A549 (cell line): Measurements from ENCODE around the gene ZSCAN18. TPM values are rescaled to one million over a fixed set of nuclear protein-coding genes. Genes with fewer than 3 reads are reported as not detected.

Source experiments
- ATAC-seq, 2 experiments: fragments of 200-7000 bp in 1 of 2; fragments of >200 bp in 1 of 2; cut with Nextera tagmentation in 1 of 2; cut with Tn5 transposase in 1 of 2; 3 replicates each; pipeline versions ENCODE4 v1.8.0 to v1.9.1; 2018 to 2020; ENCODE audit warnings: mild to moderate bottlenecking in 1 of 2, moderate library complexity in 1 of 2
- CTCF ChIA-PET: fragments of 300-600 bp; sonication (Branson Sonifier 250); formaldehyde crosslinking; extraction: SDS; loops from one replicate; lab custom pipeline; 2021; ENCODE audit warnings: antibody characterized with exemption, inconsistent platforms; lab: Yijun Ruan, JAX
- POLR2A ChIA-PET: fragments of 350-600 bp; formaldehyde crosslinking; extraction: SDS; loops from one replicate; lab custom pipeline; 2021; ENCODE audit warnings: antibody characterized with exemption, inconsistent platforms; lab: Yijun Ruan, JAX
- DNase-seq, 2 experiments: peaks; one replicate each; pipeline versions ENCODE4 v3.0.0 to v3.0.0-alpha.2; 2011 to 2016; ENCODE audit warnings: low read depth in 1 of 2, low spot score in 1 of 2
- FAIRE-seq: peaks from 2 replicates; lab custom pipeline; 2011; peaks lifted over from hg19 to GRCh38; lab: Jason Lieb, UNC
- H3K27ac ChIP-seq, 2 experiments: fragments of >200 bp; sonication (Bioruptor Twin); formaldehyde crosslinking; 3 replicates each; pipeline ENCODE4 v1.5.1; 2016 to 2017
- H3K4me1 ChIP-seq: fragments of >200 bp; sonication (Bioruptor Twin); formaldehyde crosslinking; 3 replicates; pipeline ENCODE4 v1.6.1; 2016
- H3K4me2 ChIP-seq: fragments of >200 bp; sonication (Bioruptor Twin); formaldehyde crosslinking; 3 replicates; pipeline ENCODE4 v1.6.1; 2016
- H3K4me3 ChIP-seq: fragments of >200 bp; sonication (Bioruptor Twin); formaldehyde crosslinking; 3 replicates; pipeline ENCODE4 v1.5.1; 2016
- H3K9me3 ChIP-seq: fragments of >200 bp; sonication (Bioruptor Twin); formaldehyde crosslinking; 3 replicates; pipeline ENCODE4 v1.6.1; 2016
- ATOH8 ChIP-seq: fragments of 250-450 bp; sonication (Bioruptor Pico); IDR thresholded peaks from 2 replicates; pipeline ENCODE4 v1.5.0; 2020; ENCODE audit warnings: low read depth, mild to moderate bottlenecking, moderate library complexity
- BCL3 ChIP-seq: fragments of >200 bp; sonication (Bioruptor Twin); formaldehyde crosslinking; IDR thresholded peaks from 3 replicates; pipeline ENCODE4 v1.6.1; 2016
- CBX8 ChIP-seq: fragments of 200-600 bp; sonication (generic); IDR thresholded peaks from 2 replicates; pipeline ENCODE4 v1.6.1; 2016
- EHMT2 ChIP-seq: fragments of 200-600 bp; sonication (generic); IDR thresholded peaks from 2 replicates; pipeline ENCODE4 v1.6.1; 2016; ENCODE audit warnings: antibody characterized with exemption, low read depth, mild to moderate bottlenecking, moderate library complexity
- EP300 ChIP-seq, 2 experiments: fragments of >200 bp; sonication (Bioruptor Twin); formaldehyde crosslinking; IDR thresholded peaks; 2 replicates in 1 of 2; 3 replicates in 1 of 2; pipeline ENCODE4 v1.6.1; 2016 to 2017
- ESRRA ChIP-seq: fragments of 150-350 bp; IDR thresholded peaks from 2 replicates; pipeline ENCODE4 v1.6.1; 2014; ENCODE audit warnings: mild to moderate bottlenecking, low read length, borderline replicate concordance
- FOXS1 ChIP-seq: fragments of 250-450 bp; sonication (Bioruptor Pico); IDR thresholded peaks from 2 replicates; pipeline ENCODE4 v1.5.0; 2020; ENCODE audit warnings: mild to moderate bottlenecking, moderate library complexity
- GATA3 ChIP-seq: IDR thresholded peaks from 2 replicates; pipeline ENCODE4 v1.6.1; 2012; ENCODE audit warnings: borderline replicate concordance
- HES2 ChIP-seq: fragments of >200 bp; sonication (Bioruptor Twin); formaldehyde crosslinking; IDR thresholded peaks from 2 replicates; pipeline ENCODE4 v1.6.1; 2016
- HEYL ChIP-seq: fragments of 250-450 bp; sonication (Bioruptor Pico); IDR thresholded peaks from 2 replicates; pipeline ENCODE4 v1.8.0; 2021; ENCODE audit warnings: mild to moderate bottlenecking, moderate library complexity
- HOXA7 ChIP-seq: fragments of 250-450 bp; sonication (Bioruptor Pico); IDR thresholded peaks from 2 replicates; pipeline ENCODE4 v1.5.0; 2020; ENCODE audit warnings: mild to moderate bottlenecking, moderate library complexity
- HOXB13 ChIP-seq: fragments of 250-450 bp; sonication (Bioruptor Pico); IDR thresholded peaks from 2 replicates; pipeline ENCODE4 v1.5.0; 2020; ENCODE audit warnings: low read depth, mild to moderate bottlenecking, moderate library complexity
- HOXB5 ChIP-seq: fragments of 250-450 bp; sonication (Bioruptor Pico); IDR thresholded peaks from 2 replicates; pipeline ENCODE4 v1.5.0; 2020; ENCODE audit warnings: mild to moderate bottlenecking, moderate library complexity
- MYC ChIP-seq: IDR thresholded peaks from 2 replicates; pipeline ENCODE4 v1.6.1; 2012; ENCODE audit warnings: mild to moderate bottlenecking, inconsistent platforms, low read length, improper control_type of control experiment, borderline replicate concordance
- POLR2A ChIP-seq: IDR thresholded peaks from 2 replicates; pipeline ENCODE4 v1.6.1; 2012; ENCODE audit warnings: mild to moderate bottlenecking, low read length
- RAD21 ChIP-seq, 2 experiments: fragments of >200 bp in 1 of 2; sonication (Bioruptor Twin) in 1 of 2; formaldehyde crosslinking in 1 of 2; IDR thresholded peaks in 1 of 2; conservative IDR thresholded peaks in 1 of 2; 2 replicates in 1 of 2; 3 replicates in 1 of 2; pipeline ENCODE4 v1.6.1; 2012 to 2018; ENCODE audit warnings: inconsistent platforms in 1 of 2
- RARB ChIP-seq: fragments of 250-450 bp; sonication (Bioruptor Pico); IDR thresholded peaks from 2 replicates; pipeline ENCODE4 v1.8.0; 2021; ENCODE audit warnings: mild to moderate bottlenecking, moderate library complexity
- REST ChIP-seq: fragments of 200-600 bp; sonication (generic); IDR thresholded peaks from 2 replicates; pipeline ENCODE4 v1.6.1; 2016; ENCODE audit warnings: antibody characterized with exemption, mild to moderate bottlenecking, moderate library complexity
- RFX5 ChIP-seq: fragments of 450-650 bp; IDR thresholded peaks from 2 replicates; pipeline ENCODE4 v1.7.1; 2014; ENCODE audit warnings: antibody characterized with exemption, mild to moderate bottlenecking, moderate library complexity
- RNF2 ChIP-seq: fragments of 200-600 bp; sonication (generic); IDR thresholded peaks from 2 replicates; pipeline ENCODE4 v1.6.1; 2016; ENCODE audit warnings: low read depth, mild to moderate bottlenecking, antibody characterized with exemption, moderate library complexity, borderline replicate concordance
- TP53 ChIP-seq: fragments of 250-450 bp; sonication (Bioruptor Pico); IDR thresholded peaks from 2 replicates; pipeline ENCODE4 v1.5.0; 2021; ENCODE audit warnings: mild to moderate bottlenecking, moderate library complexity
- ZFP36 ChIP-seq: fragments of 450-650 bp; IDR thresholded peaks from 2 replicates; pipeline ENCODE4 v1.6.1; 2014; ENCODE audit warnings: borderline replicate concordance; ENCODE audit not compliant: partially characterized antibody
- ZNF302 ChIP-seq: fragments of 250-450 bp; sonication (Bioruptor Pico); IDR thresholded peaks from 2 replicates; pipeline ENCODE4 v1.9.0; 2021; ENCODE audit warnings: inconsistent platforms, mild to moderate bottlenecking, moderate library complexity
- whole genome bisulfite sequencing: methylation state at CpG from one replicate; pipeline ENCODE4 v1.1.6; 2017; ENCODE audit errors: missing lambda C conversion rate; 5-methylcytosine and 5-hydroxymethylcytosine counted together
- polyA plus RNA-seq, 4 experiments: library from polyadenylated mRNA; depleted of rRNA in 3 of 4; stranded (reverse); fragments of >200 nt; fragmentation: RNase III in 1 of 4; extraction: RNeasy Plus Mini Kit Qiagen cat#74134 plus additional on column Dnase treatment in 1 of 4; gene quantifications; 2 replicates in 3 of 4; 3 replicates in 1 of 4; pipeline ENCODE4 v1.2.3, GENCODE V29; 2011 to 2017
- TF ChIP-seq, protein P1 (sequence below): IDR thresholded peaks from 2 replicates; pipeline ENCODE4 v1.6.1; 2012; ENCODE audit warnings: low read depth, borderline replicate concordance
- TF ChIP-seq, protein P2 (sequence below): fragments of 250-450 bp; sonication (Bioruptor Pico); IDR thresholded peaks from 2 replicates; pipeline ENCODE4 v1.5.0; 2021; ENCODE audit warnings: mild to moderate bottlenecking, moderate library complexity, borderline replicate concordance

The ZSCAN18 gene
- polyA plus RNA-seq, 2 of the 4 experiments (the other 2 are of a cell fraction) = 2.3 to 2.9 TPM

GRCh38 chr19:58083021-58083420, 15.0 kb downstream of the ZSCAN18 start:
- Histone ChIP-seq H3K9me3 (peaks cover 87% of the 10 kb centered on the region), H3K4me2 (no peak overlapping the region), H3K4me1 (no peaks in the 10 kb centered on the region), H3K4me3 (no peak overlapping the region)
- DNase-seq (no peak), FAIRE-seq (no peak), ATAC-seq (no peak)
- ChIA-PET POLR2A (no interaction called here), CTCF (interaction anchor here (1.0 kb wide), 1 partner anchor 9 kb away, joined by 4 read pairs; no protein-coding TSS in a partner anchor)
- 36% methylated on average over 3 of the region's 3 CpGs for WGBS
- TF ChIP-seq REST = no peak
- TF ChIP-seq FOXS1 (CRISPR knock-in tag) = no peak
- TF ChIP-seq POLR2A = no peak
- TF ChIP-seq, protein P1, sequence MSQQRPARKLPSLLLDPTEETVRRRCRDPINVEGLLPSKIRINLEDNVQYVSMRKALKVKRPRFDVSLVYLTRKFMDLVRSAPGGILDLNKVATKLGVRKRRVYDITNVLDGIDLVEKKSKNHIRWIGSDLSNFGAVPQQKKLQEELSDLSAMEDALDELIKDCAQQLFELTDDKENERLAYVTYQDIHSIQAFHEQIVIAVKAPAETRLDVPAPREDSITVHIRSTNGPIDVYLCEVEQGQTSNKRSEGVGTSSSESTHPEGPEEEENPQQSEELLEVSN = no peak
- TF ChIP-seq GATA3 = no peak
- TF ChIP-seq HOXB13 (CRISPR knock-in tag) = no peak
- TF ChIP-seq HOXA7 (CRISPR knock-in tag) = no peak
- no peak for TF ChIP-seq HEYL
- no peak for TF ChIP-seq TP53 (CRISPR knock-in tag)
- TF ChIP-seq ZNF302 (CRISPR knock-in tag) = no peak
- TF ChIP-seq RAD21 (conservative IDR thresholded peaks at IDR 0.05 in 1 of 2, IDR thresholded peaks at IDR 0.05 in 1 of 2) = no peak
- no peak for TF ChIP-seq ZFP36
- TF ChIP-seq RARB (CRISPR knock-in tag) = no peak
- TF ChIP-seq ATOH8 (CRISPR knock-in tag) = no peak
- no peak for TF ChIP-seq RFX5
- TF ChIP-seq CBX8 = no peak
- no peak for TF ChIP-seq HOXB5 (CRISPR knock-in tag)
- TF ChIP-seq EP300 (IDR thresholded peaks at IDR 0.05) = no peak
- TF ChIP-seq, protein P2, sequence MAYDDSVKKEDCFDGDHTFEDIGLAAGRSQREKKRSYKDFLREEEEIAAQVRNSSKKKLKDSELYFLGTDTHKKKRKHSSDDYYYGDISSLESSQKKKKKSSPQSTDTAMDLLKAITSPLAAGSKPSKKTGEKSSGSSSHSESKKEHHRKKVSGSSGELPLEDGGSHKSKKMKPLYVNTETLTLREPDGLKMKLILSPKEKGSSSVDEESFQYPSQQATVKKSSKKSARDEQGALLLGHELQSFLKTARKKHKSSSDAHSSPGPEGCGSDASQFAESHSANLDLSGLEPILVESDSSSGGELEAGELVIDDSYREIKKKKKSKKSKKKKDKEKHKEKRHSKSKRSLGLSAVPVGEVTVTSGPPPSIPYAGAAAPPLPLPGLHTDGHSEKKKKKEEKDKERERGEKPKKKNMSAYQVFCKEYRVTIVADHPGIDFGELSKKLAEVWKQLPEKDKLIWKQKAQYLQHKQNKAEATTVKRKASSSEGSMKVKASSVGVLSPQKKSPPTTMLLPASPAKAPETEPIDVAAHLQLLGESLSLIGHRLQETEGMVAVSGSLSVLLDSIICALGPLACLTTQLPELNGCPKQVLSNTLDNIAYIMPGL (CRISPR knock-in tag) = no peak
- TF ChIP-seq, all 56 proteins: peak for 0
- H3K27ac ChIP-seq = no peak overlapping the region

- Histone ChIP-seq H3K9me3 (peaks cover 83% of the 10 kb centered on the region), H3K4me2 (no peak overlapping the region), H3K4me3 (no peak overlapping the region), H3K4me1 (no peaks in the 10 kb centered on the region), H3K27ac (no peak overlapping the region)
- no peak for DNase-seq
- 18% methylated on average over 10 of the region's 10 CpGs for WGBS
- FAIRE-seq = no peak
- CTCF ChIA-PET = interaction anchor here (1.1 kb wide), 1 partner anchor 468 kb away, joined by 3 read pairs; no protein-coding TSS in a partner anchor
- no peak for ATAC-seq
- POLR2A ChIA-PET = no interaction called here
- TF ChIP-seq MYC (no peak), TP53 (CRISPR knock-in tag) (no peak), HES2 (no peak), BCL3 (no peak), RNF2 (no peak), EP300 (IDR thresholded peaks at IDR 0.05) (no peak), EHMT2 (no peak), ESRRA (no peak), REST (no peak)
Measured at GRCh38 chr19:58079792-58080191, 18.2 kb downstream of the ZSCAN18 start.
